ENCODE data around the gene PUS1.

Gene PUS1

GRCh38 chr12:131917139-131917710 is 11.9 kb upstream of the PUS1 start:
- DNase-seq, result peak in 2 of 4 experiments; percentile 20 to 33

DNA sequence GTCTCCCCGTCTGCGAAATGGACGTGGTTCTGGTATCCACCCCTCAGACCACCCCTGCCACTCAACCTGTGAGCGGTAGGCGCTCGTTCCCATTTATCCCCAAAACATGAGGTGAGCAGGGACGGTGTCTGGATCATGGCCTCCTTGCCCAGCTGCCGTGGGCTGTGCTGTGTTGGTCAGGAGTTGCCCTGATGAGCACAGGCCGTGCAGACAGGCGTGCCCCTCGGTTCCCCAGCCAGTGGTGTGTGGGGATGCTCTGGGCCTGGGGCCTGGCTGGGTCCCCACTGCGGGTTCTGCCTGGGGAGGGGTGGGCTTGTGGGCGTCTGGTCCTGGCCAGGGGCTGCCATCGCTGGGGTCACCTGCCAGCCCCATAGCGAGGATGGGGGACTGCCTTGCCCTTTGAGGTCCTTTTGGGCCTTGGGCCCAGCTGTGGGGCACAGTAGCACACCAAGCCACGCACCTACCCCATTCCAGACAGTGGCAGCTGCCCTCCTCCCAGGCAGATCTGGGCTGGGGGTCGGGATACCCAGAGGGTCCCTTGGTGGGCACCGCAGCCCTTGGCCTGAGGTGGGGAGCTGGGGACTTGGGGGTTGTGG is 11.3 kb upstream of the PUS1 start:
- no peak for DNase-seq

GRCh38 chr12:131918311-131919050 is 10.6 kb upstream of the PUS1 start:
- no peak for DNase-seq

DNA sequence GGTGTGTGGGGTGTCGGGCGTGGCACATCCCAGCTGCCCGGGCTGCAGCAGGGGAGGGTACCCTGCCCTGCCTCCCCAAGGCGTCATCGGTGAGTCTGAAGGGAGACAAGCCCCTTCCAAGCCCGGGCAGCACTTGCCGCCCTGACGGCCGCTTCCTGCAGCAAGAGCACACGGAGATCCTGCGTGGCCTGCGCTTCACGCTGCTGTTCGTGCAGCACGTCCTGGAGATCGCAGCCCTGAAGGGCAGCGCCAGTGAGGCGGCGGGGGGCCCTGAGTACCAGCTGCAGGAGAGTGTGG is 10.1 kb upstream of the PUS1 start:
- DNase-seq, result no peak

DNA sequence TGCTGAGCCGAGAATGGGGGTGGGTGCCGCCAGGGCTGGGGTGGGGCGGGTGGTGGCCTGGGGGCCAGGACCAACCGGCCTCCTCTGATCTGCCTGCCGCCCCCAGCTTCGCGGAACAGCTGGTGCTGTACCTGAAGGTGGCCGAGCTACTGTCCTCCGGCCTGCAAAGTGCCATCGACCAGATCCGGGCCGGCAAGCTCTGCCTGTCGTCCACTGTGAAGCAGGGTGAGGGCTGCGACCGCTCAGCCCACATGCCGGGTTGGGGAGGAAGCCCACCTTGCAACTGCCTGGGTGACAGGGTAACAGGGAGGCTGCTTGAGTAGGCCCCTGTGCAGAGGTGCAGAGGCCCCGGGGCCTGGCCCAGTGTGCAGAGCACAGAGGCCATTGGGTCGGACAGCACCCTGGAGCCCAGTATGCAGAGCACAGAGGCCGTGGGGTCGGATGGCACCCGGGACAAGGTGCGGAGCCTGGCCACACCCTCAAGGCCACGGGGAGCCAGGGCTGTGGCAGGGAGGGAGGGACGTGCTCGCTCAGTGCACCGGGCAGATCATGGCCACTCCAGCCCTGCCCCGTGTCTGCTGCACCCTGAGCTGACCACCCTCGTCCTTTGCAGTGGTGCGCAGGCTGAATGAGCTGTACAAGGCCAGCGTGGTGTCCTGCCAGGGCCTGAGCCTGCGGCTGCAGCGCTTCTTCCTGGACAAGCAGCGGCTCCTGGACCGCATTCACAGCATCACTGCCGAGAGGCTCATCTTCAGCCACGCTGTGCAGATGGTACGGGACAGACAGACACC is 9.5 kb upstream of the PUS1 start:
- no peak for DNase-seq

DNA sequence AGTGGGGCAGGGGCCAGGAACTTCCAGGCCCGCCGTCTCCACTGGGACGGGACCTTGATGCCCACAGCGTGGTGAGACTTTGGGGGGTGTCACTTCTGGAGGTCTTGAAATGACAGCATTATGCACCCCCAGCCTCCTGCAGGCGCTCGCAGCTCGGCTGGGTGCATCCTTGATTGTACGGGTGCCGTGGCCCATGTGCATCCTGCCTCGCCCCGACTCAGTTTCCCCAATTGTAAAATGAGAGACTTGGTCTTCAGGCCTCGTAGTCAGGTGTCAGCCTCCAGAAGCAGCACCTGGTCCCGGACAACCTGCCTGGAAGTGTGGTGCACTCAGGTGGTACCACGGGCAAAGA is 8.9 kb upstream of the PUS1 start:
- DNase-seq, result no peak

DNA sequence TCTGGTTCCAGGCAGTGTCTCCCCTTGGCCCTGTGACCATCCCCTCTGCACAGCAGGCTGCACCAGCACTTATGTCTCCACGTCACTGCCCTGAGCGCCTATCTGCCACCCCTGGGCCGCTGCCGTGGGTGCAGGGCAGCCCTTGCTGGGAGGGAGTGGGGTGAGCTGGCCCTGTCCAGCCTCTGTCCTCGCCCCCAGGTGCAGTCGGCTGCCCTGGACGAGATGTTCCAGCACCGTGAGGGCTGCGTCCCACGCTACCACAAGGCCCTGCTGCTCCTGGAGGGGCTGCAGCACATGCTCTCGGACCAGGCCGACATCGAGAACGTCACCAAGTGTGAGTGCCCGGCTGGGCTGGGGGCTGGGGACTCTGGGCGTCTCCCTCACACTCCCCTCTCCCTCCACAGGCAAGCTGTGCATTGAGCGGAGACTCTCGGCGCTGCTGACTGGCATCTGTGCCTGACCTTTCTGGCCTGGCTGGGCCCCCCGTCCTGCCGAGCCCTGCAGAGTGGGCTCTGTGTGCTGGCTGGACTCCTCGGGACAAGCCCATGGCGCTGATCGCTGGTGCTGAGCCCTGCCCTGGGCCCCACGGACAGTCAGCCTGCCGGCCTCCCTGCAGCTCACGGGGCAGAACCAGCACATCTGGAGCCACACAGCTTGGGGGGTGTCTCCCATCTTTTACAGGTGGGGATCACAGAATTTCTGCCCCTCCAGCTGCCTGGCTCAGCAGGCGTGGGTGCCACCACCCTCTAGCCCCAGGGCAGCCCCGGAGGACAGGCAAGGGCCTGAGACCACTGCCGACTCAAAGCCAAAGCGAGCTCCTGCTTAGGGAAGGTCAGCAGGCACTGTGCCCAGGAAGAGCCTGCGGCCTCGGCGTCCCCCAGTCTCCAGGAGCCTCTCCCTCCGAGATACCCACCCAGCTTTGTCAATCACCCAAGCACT is 7.9 kb upstream of the PUS1 start:
- no peak for DNase-seq

DNA sequence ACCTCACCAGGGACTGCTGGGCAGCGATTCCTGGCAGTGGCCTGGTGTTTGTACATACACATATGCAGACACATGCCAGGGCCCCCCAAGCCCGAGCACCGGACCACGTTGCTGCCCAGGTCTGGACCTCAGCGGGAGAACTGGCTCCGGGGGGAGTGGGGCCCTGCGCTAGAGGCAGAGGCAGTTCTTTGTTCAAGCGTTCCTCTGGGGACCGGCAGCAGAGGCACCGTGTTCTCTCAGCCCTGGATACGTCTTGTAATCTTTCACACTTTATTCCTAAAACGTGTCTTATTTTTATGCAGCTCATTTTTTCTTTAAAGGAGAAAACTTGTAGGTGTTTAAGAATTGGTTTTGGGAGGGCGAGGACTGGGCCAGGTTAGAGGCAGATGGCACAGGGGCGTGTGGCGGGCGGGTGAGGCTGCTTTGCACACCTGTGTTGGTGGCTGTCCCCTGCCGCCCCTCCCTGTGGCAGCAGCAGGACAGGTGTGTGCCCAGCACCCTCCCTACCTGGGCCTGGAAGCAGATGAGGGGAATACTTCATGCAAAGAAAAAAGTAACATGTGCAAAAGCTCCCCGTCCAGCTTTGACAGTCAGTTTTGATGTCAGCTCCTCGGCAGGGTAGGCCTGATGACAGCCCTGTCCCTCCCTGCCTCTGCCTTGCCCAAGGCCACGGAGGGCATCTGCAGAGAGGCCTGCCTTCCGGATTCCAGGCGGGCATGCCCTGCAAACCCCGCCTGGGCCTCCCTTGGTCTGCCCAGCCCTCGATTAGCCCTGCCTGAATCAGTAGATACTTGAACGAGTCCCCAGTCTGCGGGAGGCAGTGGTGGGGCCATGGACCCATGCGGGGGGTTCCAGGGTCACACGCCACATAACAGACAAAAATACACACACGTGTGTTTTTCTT is 7.0 kb upstream of the PUS1 start:
- DNase-seq, result no peak

DNA sequence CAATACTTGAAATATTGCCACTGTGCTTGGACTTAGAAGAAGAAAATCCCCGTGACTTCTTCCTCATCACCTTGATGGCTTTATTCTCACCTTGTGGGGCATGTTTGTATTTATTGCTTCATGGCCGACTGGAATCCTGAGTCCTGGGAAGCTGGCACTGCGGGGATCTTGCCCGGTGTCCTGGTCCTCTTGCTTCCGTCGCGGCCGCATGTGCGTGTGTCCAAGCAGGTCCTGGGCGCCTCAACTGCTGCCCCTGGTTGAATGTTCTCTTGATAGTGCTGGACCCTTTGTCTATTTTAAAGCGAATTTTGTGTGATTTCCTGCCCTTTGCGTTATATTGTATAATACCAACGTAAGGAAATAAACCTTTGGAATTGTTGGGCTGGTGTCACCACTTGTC is 6.3 kb upstream of the PUS1 start:
- DNase-seq, result no peak

- DNase-seq, result no peak
Observed at GRCh38 chr12:131923260-131923659, 5.8 kb upstream of the PUS1 start.

- DNase-seq, result no peak
Observed at GRCh38 chr12:131927110-131928079, 1.7 kb upstream of the PUS1 start.

DNA sequence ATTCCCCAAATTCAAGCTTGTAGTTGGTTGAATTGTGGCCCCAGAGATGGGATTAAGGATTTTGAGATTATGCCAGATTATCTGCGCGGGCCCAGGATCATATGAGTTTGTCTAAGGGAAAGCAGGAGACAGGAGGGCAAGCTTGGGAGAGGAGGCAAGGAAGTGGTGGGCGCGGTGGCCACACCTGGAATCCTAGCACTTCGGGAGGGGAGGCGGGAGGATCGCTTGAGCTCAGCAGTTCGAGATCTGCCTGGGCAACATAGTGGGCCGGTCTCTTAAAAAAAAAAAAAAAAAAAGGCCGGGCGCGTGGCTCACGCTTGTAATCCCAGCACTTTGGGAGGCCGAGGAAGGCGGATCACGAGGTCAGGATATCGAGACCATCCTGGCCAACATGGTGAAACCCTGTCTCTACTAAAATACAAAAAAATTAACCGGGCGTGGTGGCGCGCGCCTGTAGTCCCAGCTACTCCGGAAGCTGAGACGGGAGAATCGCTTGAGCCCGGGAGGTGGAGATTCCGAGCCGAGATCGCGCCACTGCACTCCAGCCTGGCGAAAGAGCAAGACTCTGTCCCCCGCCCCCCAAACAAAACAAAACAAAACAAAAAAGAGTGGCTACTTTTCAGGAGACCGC is 881 bp upstream of the PUS1 start:
- DNase-seq, result no peak

DNA sequence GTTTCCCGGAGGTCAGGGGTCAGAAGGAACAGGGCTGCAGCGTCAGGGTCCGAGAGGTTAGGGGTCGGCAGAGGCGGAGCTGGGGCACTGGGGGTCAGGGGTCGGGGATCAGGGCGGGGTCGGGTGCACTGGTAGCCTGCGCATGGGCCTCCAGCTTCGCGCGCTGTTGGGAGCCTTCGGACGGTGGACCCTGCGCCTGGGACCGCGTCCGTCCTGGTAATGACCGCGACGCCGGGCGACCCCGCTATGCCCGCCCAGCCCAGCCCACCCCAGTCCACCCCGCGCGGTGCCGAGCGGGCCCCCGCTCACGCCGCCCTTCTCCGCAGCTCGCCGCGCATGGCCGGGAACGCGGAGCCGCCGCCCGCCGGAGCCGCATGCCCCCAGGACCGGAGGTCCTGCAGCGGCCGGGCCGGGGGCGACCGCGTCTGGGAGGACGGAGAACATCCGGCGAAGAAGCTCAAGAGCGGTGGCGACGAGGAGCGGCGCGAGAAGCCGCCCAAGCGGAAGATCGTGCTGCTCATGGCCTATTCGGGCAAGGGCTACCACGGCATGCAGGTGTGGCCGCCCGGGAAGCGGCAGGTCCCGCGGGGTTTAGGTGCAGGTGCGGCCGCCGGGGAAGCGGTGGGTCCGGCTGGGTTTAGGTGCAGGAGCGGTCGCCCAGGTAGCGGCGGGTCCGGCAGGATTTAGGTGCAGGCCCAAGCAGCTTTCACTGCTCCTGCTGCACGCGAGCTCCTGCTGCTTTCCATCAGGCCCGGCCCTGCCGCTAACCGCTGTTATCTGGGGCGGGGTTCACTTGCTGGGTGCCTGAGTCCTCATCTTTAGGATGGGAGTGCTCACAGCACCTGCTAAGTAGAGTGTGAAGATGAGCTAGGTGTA is 743 bp downstream of the PUS1 start:
- peak in 1 of 4 experiments; percentile 20 for DNase-seq

DNA sequence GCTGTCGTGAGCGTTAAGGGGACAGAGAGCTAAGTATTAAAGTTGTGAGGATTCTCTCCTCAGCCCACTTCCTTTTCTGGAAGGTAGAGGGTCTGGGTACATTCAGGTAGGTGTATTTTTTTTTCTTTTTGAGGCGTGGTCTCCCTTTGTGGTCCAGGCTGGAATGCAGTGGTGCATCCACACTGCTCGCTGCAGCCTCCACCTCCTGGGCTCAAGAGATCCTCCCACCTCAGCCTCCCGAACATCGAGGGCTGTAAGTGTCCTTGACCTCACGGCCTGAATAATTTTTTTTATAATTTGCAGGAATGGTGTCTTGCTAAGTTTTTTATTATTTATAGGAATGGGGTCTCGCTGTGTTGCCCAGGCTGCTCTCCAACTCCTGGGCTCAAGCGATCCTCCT is 1.4 kb downstream of the PUS1 start:
- no peak for DNase-seq

DNA sequence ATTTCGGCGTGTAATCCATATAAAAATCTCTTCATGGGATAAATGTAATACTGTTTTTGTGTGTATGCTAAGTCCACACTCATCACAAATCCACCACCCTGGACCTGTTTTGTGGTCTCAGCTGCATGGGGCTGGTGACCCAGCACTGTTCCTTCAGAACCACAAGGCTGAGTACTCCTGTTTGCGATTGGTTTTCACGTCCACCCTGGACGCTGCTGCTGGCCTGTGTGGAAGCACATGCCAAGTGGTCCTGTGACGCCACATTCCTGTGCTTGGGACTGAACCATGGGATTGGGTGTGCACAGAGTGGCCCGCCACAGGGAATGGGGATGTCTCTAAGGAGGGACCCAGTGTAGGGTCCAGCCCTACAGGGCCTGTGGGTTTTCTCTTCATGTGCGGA is 4.3 kb downstream of the PUS1 start:
- DNase-seq, result no peak

DNA sequence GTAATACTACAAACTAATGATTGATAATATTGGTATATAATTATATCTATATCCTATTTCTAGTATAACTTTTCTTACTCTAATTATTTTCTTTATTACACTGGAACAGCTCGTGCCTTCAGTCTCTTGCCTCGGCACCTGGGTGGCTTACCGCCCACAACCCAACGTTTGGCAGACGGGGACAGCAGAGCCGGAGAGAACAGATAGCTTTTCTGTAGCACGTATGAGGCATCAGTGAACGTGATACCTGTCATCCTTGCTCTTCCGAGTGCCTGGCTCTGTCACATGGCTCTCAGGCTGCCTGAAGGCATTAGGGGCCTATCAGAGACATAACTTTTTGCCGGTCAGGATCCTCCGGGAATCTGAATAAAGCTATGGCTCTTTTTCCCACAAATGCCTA is 5.5 kb downstream of the PUS1 start:
- no peak for DNase-seq

DNA sequence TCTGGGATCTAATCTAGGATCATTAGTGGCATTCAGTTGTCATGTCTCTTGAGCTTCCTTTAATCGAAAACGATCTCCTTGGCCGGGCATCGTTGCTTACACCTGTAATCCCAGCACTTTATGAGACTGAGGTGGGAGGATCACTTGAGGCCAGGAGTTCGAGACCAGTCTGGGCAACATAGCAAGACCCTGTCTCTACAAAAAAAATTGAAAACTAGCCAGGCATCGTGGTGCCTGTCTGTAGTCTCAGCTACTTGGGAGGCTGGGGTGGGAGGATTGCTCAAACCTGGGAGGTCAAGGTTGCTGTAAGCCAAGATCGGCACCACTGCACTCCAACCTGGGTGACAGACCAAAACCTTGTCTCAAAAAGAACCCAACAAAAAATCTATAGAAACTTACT is 9.0 kb downstream of the PUS1 start:
- no peak for DNase-seq

DNA sequence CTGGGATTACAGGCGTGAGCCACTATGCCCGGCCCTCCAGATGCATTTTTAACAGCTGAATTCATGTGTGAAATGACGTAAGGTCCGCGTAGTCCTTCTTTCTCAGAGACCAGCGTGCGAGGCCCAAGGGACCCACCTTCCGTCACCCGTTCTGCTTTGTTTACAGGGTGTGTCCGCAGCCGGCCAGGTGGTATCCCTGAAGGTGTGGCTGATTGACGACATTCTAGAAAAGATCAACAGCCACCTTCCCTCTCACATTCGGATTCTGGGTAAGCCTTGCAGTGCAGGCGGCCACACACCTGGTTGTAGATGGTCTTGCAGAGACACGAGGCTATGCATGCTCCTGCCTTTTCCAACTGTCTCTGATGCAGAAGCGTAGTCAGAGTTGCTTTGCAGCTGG is 9.9 kb downstream of the PUS1 start:
- DNase-seq, result no peak

DNA sequence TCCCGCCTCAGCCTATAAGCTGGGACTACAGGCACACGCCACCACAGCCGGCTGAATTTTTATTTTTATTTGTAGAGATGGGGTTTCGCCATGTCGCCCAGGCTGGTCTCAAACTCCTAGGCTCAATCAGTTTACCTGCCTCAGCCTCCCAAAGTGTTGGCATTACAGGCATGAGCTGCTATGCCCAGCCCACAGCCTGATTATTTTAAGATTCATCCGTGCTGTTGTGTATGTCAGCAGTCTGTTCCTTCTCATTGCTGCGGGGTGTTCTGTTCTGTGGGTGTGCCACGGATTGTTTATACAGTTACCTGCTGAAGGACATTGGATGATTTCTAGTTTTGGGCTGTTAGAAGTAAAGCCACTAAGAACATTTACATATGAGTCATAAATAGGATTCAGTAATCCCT is 11.1 kb downstream of the PUS1 start:
- DNase-seq, result no peak
